Measurements from ENCODE around the gene NDUFA13.

DNA sequence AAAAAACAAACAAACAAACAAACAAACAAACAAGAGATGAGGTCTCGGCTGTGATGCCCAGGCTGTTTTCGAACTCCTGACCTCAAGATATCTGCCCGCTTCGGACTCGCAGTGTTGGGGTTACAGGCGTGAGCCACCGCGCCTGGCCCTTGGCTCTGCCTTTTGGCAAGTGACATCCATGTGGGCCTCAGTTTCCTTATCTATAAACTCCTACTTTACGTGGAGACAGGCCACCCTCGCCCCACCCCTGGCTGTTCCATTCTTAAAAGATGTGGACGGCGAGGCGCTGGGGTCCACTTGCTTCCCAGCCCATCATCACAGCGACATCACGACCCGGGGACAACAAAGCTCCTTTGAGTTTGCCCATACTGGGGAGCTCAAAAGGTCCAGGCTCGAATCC is 2.3 kb upstream of the NDUFA13 start:
- TF ChIP-seq, protein P1, sequence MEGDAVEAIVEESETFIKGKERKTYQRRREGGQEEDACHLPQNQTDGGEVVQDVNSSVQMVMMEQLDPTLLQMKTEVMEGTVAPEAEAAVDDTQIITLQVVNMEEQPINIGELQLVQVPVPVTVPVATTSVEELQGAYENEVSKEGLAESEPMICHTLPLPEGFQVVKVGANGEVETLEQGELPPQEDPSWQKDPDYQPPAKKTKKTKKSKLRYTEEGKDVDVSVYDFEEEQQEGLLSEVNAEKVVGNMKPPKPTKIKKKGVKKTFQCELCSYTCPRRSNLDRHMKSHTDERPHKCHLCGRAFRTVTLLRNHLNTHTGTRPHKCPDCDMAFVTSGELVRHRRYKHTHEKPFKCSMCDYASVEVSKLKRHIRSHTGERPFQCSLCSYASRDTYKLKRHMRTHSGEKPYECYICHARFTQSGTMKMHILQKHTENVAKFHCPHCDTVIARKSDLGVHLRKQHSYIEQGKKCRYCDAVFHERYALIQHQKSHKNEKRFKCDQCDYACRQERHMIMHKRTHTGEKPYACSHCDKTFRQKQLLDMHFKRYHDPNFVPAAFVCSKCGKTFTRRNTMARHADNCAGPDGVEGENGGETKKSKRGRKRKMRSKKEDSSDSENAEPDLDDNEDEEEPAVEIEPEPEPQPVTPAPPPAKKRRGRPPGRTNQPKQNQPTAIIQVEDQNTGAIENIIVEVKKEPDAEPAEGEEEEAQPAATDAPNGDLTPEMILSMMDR (IDR thresholded peaks at IDR 0.05): no peak
- TF ChIP-seq POLR2A (IDR thresholded peaks at IDR 0.05): no peak
